Measurements from ENCODE around the gene LRBA.
"Not testable (repeated sequence)": the region's sequence is repeated elsewhere in the genome, so short reads cannot be mapped to it uniquely, and the experiment has no call there.

Gene LRBA

DNA sequence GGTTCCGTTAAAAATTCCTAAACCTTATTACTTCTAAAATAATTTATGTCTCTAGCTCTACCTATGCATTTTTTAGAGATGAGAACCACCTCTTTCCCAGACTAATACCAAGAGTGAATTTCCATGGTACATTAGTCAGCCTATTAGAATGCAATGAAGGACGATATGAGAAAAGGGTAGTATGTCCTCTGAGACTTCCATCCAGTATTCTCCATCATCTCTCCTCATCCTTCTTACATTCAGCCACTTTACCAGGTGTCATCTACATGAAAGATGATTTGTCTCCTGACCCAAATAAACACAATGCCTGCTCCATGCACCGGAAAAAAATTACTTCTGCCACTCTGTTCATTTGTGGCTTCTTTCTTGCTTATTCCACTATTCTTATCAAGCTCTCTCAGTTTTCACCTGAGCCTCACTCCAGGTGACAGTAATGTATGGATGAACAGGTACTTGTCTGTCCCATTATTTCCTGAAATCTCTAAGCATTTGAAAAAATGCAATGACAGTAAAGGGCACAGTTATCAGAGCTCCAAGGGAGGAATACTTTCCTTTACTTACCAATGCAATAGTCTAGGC is 335.2 kb downstream of the LRBA start:
- no peak overlapping the region for H3K9ac ChIP-seq (ENCODE audit: low read length)
- H3K27ac ChIP-seq (ENCODE audit: low read depth, low read length): no peak overlapping the region
- peaks cover 2% of the 10 kb centered on the region for H3K36me3 ChIP-seq (ENCODE audit: control insufficient read depth, insufficient read depth, low read length)
- no peaks in the 10 kb centered on the region for H3K4me1 ChIP-seq (ENCODE audit: control insufficient read depth, insufficient read depth, low read length)
- no peak overlapping the region for H3K4me3 ChIP-seq (ENCODE audit: low read length)
- H3K27me3 ChIP-seq (ENCODE audit: control insufficient read depth, insufficient read depth, low read length): no peaks in the 10 kb centered on the region

DNA sequence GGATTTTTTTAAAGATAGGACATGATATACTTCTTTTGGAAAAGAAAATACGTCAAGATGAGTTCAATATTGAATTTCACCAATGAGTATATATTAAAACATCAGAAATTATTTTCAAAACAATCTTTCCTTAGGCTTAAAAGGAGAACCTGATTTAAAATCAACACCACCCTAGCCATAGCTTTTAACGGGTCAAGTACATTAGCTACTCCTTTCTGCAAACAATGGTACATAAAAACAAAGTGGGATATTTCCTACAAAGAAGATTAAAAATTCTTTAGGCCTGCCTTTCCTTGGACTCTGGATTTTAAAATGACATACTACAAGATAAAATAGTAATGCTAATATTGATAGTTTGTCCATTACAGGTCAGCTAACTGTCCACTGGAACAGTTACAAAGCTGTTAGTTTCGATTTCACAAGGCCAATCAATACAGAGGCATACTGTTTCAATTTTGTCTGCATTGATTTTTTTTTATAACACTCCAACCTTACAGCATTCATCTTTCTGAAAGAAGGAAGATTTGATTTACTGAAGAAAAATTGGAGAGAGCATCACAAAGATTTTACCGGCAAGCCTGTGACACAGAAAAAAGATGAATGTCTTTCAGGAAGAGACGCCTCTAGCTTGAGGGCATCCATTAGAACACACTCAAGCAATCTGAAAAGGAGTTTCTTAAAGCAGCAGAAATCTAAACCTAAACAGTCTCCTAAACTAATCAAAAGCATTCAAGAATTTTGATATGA is 335.9 kb downstream of the LRBA start:
- H3K4me1 ChIP-seq (ENCODE audit: control insufficient read depth, insufficient read depth, low read length): no peaks in the 10 kb centered on the region
- H3K27ac ChIP-seq (ENCODE audit: low read depth, low read length): no peak overlapping the region
- H3K9ac ChIP-seq (ENCODE audit: low read length): no peak overlapping the region
- peaks cover 2% of the 10 kb centered on the region for H3K36me3 ChIP-seq (ENCODE audit: control insufficient read depth, insufficient read depth, low read length)
- no peaks in the 10 kb centered on the region for H3K27me3 ChIP-seq (ENCODE audit: control insufficient read depth, insufficient read depth, low read length)
- H3K4me3 ChIP-seq (ENCODE audit: low read length): no peak overlapping the region

DNA sequence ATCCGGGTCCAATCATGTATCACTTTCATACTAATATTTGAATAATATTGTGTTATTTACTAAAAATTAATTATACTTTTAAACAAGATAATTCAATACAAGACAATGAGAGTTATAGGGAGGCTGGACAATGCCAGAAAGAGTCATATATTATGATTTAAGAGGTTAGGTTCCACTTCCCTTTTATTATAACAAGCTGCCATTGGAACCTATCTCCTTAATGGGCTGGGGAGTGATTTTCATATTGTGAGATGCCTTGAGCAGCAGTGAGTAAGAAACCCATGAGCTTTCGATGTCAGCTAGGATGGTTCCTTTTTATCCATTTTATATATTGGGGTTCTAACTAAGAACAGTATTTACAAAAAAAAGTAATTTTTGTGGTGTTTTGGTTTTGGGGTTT is 341.3 kb downstream of the LRBA start:
- no peak overlapping the region for H3K4me3 ChIP-seq (ENCODE audit: low read length)
- H3K27ac ChIP-seq (ENCODE audit: low read depth, low read length): no peak overlapping the region
- H3K4me1 ChIP-seq (ENCODE audit: control insufficient read depth, insufficient read depth, low read length): no peaks in the 10 kb centered on the region
- H3K27me3 ChIP-seq (ENCODE audit: control insufficient read depth, insufficient read depth, low read length): no peaks in the 10 kb centered on the region
- H3K36me3 ChIP-seq (ENCODE audit: control insufficient read depth, insufficient read depth, low read length): no peaks in the 10 kb centered on the region
- H3K9ac ChIP-seq (ENCODE audit: low read length): no peak overlapping the region

DNA sequence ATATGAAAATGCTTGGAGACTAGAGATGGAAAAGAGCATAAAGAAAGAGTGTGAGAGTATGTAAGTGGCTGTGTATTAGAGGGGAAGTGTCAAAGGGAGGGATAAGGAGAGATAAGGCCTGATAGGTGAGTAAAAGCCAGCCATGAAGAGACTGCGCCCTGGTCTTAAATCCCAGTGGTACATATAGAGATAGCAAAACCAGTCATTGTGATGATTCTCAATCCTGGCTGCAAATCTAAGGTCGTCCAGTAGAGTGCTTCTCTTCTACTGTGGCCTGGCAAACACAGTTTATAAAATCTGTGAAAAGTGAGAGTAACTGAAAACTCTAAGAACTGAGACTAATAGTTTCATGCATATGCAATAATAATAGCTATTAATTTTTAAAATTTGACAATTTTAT is 346.3 kb downstream of the LRBA start:
- Histone ChIP-seq H3K4me1 (ENCODE audit: control insufficient read depth, insufficient read depth, low read length) (no peaks in the 10 kb centered on the region), H3K9ac (ENCODE audit: low read length) (no peak overlapping the region), H3K36me3 (ENCODE audit: control insufficient read depth, insufficient read depth, low read length) (no peaks in the 10 kb centered on the region), H3K27me3 (ENCODE audit: control insufficient read depth, insufficient read depth, low read length) (no peaks in the 10 kb centered on the region), H3K27ac (ENCODE audit: low read depth, low read length) (no peak overlapping the region), H3K4me3 (ENCODE audit: low read length) (no peak overlapping the region)

DNA sequence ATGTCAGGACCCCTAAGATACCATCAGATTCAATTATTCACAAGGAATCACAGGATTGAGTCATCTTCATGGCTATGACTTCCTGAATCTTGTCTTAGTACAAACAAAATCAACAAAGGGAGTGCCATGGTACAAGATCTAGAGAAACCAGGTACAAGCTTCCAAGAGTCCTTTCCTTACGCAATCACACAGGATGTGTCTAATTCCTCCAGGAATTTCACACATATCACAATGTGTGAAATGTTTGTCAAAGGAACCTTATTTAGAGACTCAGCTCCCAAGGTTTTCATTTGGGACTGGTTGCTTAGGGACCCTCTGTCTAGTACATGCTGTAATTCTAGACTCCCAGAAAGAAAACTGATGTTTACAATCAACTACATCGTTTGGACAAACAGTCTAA is 350.1 kb downstream of the LRBA start:
- H3K4me1 ChIP-seq (ENCODE audit: control insufficient read depth, insufficient read depth, low read length): no peaks in the 10 kb centered on the region
- no peak overlapping the region for H3K4me3 ChIP-seq (ENCODE audit: low read length)
- no peaks in the 10 kb centered on the region for H3K36me3 ChIP-seq (ENCODE audit: control insufficient read depth, insufficient read depth, low read length)

DNA sequence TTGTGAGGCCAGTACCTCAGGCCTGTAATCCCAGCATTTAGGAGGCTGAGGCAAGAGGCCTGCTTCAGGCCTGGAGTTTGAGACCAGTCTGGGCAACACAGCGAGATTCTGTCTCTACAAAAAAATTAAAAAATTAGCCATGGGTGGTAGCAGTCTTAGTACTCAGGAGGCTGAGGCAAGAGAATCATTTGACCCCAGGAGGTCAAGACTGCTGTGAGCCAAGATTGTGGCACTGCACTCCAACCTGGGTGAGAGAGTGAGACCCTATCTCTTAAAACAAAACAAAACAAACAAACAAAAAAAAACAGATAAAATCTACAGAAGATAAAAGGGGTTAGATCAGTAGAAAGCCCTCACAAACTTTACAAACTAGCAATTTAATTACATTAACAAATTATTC is 352.4 kb downstream of the LRBA start:
- no peaks in the 10 kb centered on the region for H3K36me3 ChIP-seq (ENCODE audit: control insufficient read depth, insufficient read depth, low read length)
- H3K4me1 ChIP-seq (ENCODE audit: control insufficient read depth, insufficient read depth, low read length): no peaks in the 10 kb centered on the region
- H3K9ac ChIP-seq (ENCODE audit: low read length): no peak overlapping the region
- no peak overlapping the region for H3K27ac ChIP-seq (ENCODE audit: low read depth, low read length)
- H3K4me3 ChIP-seq (ENCODE audit: low read length): no peak overlapping the region
- H3K27me3 ChIP-seq (ENCODE audit: control insufficient read depth, insufficient read depth, low read length): no peaks in the 10 kb centered on the region

More for the DNA sequence above, 350.1 kb downstream of the LRBA start:
- Histone ChIP-seq H3K27ac (ENCODE audit: low read depth, low read length) (no peak overlapping the region), H3K9ac (ENCODE audit: low read length) (no peak overlapping the region), H3K27me3 (ENCODE audit: control insufficient read depth, insufficient read depth, low read length) (no peaks in the 10 kb centered on the region)

DNA sequence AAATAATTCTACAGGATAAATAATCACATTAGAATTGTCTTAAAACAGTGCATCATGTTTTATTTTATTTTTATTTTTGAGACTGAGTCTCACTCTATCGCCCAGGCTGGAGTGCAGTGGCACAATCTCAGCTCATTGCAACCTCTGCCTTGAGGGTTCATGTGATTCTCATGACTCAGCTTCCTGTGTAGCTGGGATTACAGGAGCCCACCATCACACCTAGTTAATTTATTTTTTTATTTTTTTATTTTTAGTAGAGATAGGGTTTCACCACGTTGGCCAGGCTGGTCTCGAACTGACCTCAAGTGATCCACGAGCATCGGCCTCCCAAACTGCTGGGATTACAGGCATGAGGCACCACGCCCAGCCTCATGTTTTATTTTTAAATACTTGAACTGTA is 353.5 kb downstream of the LRBA start:
- not testable (repeated sequence) for H3K27ac ChIP-seq (ENCODE audit: low read depth, low read length); H3K9ac ChIP-seq (ENCODE audit: low read length); H3K4me3 ChIP-seq (ENCODE audit: low read length); H3K4me1 ChIP-seq (ENCODE audit: control insufficient read depth, insufficient read depth, low read length); H3K27me3 ChIP-seq (ENCODE audit: control insufficient read depth, insufficient read depth, low read length); H3K36me3 ChIP-seq (ENCODE audit: control insufficient read depth, insufficient read depth, low read length)

DNA sequence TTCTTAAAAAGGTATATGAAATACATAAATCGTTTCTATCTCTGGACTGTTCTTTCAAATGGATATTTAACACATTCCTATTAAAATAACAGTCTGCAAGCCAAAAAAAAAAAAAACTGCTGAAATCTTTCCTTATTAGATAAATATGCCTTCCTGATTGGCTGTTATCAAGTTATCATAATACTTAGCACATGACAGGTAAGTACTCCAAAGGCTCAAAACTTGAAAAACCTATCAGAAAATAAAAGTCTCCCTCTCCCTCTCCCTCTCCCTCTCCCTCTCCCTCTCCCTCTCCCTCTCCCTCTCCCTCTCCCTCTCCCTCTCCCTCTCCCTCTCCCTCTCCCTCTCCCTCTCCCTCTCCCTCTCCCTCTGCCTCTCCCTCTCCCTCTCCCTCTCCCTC is 356.8 kb downstream of the LRBA start:
- H3K9ac ChIP-seq (ENCODE audit: low read length); H3K27me3 ChIP-seq (ENCODE audit: control insufficient read depth, insufficient read depth, low read length); H3K4me3 ChIP-seq (ENCODE audit: low read length); H3K27ac ChIP-seq (ENCODE audit: low read depth, low read length); H3K36me3 ChIP-seq (ENCODE audit: control insufficient read depth, insufficient read depth, low read length); H3K4me1 ChIP-seq (ENCODE audit: control insufficient read depth, insufficient read depth, low read length): not testable (repeated sequence)

DNA sequence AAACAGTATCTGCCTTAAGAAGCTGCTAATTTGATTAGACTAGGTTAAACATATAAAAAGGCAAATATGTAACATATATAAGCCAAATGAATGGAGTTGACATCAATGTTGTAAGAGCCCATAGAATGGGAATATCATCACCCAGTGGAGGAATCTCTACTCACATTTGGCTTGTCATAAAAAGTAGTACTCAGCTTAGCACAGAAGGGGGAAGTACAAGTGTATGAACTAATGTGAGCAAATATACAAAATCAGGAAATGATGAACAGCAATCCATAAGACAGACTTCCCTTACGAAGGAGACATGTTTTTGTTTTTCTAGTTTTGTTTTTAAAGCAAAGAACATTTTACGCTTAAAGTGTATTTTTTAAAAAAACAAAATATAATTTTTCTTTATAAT is 358.2 kb downstream of the LRBA start:
- Histone ChIP-seq H3K4me3 (ENCODE audit: low read length) (no peak overlapping the region), H3K4me1 (ENCODE audit: control insufficient read depth, insufficient read depth, low read length) (no peaks in the 10 kb centered on the region), H3K27ac (ENCODE audit: low read depth, low read length) (no peak overlapping the region), H3K9ac (ENCODE audit: low read length) (no peak overlapping the region), H3K27me3 (ENCODE audit: control insufficient read depth, insufficient read depth, low read length) (no peaks in the 10 kb centered on the region), H3K36me3 (ENCODE audit: control insufficient read depth, insufficient read depth, low read length) (no peaks in the 10 kb centered on the region)

DNA sequence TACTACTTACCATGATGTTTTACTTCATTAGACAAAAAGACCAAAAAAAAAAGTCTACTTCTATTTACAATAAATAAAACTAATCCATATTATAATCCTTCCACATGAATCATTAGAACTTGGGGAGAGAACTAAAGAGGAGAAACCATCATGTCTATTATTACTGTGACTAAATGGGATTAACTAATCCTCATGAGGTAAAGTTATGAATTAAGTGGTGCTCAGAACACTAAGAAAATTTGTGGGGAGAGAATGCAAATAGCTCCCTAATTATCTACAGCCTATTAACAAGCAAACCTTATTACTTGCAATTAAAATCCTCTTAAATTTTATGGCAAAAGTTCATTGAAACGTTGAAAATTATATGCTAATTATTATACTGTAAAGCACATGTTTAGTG is 364.3 kb downstream of the LRBA start:
- Histone ChIP-seq H3K4me1 (ENCODE audit: control insufficient read depth, insufficient read depth, low read length) (no peaks in the 10 kb centered on the region), H3K36me3 (ENCODE audit: control insufficient read depth, insufficient read depth, low read length) (no peaks in the 10 kb centered on the region), H3K27me3 (ENCODE audit: control insufficient read depth, insufficient read depth, low read length) (no peaks in the 10 kb centered on the region), H3K4me3 (ENCODE audit: low read length) (no peak overlapping the region), H3K27ac (ENCODE audit: low read depth, low read length) (no peak overlapping the region), H3K9ac (ENCODE audit: low read length) (no peak overlapping the region)

DNA sequence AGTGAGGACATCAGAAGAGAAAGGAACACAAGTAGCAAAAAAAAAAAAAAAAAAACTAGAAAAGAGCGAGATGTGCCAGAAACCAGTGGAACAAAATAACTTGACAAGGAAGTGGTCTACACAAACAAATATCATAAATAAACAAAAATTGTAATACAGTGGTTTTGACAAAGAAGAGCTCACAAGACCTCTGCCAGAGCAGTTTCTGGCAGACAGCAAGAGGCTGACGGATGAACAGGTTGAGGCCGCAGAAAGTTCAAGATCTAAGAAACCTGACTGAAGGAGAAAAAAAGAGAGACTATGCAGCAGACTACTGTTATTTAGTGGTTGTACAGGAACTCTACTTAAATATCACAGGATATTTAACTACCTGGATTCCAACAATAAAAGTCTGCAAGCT is 367.0 kb downstream of the LRBA start:
- Histone ChIP-seq H3K4me3 (ENCODE audit: low read length) (no peak overlapping the region), H3K4me1 (ENCODE audit: control insufficient read depth, insufficient read depth, low read length) (no peaks in the 10 kb centered on the region), H3K27ac (ENCODE audit: low read depth, low read length) (no peak overlapping the region), H3K9ac (ENCODE audit: low read length) (no peak overlapping the region), H3K27me3 (ENCODE audit: control insufficient read depth, insufficient read depth, low read length) (no peaks in the 10 kb centered on the region), H3K36me3 (ENCODE audit: control insufficient read depth, insufficient read depth, low read length) (no peaks in the 10 kb centered on the region)

DNA sequence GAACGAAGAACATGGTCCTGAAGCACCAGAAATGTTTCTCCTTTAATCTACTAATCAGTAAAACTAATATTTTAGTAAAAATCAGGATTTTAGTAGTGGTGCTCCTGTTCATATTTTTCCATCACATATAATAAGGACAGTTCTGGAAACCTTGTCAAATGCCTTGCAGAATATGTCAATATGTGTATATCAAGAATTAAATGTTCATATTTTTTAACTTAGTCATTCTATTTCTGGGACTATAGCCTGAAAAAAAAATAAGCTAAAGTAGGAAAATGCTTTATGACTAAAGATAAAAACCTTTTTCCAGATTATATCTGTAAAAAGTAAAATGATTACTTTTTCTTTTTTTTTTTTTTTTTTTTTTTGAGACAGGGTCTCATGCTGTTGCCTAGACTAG is 368.1 kb downstream of the LRBA start:
- Histone ChIP-seq H3K9ac (ENCODE audit: low read length) (no peak overlapping the region), H3K4me3 (ENCODE audit: low read length) (no peak overlapping the region), H3K36me3 (ENCODE audit: control insufficient read depth, insufficient read depth, low read length) (no peaks in the 10 kb centered on the region), H3K4me1 (ENCODE audit: control insufficient read depth, insufficient read depth, low read length) (no peaks in the 10 kb centered on the region), H3K27me3 (ENCODE audit: control insufficient read depth, insufficient read depth, low read length) (no peaks in the 10 kb centered on the region), H3K27ac (ENCODE audit: low read depth, low read length) (no peak overlapping the region)

DNA sequence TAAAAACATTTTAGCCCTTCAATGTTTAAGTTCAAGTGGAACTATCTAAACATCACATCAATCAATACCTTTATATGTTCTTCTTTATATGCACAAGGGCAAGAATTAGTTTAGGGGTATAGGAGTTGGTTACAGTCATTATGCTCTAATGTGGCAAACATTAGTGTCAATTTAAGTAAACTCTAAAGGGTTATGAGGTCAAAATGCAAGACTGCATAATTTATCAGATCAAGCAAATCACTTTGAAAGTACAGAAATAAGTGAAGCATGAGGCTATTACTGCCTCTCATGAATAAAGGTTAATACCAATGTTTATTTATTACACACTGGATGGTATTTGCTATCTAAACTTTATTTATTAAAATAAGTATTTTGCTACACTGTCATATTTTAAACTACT is 373.5 kb downstream of the LRBA start:
- Histone ChIP-seq H3K36me3 (ENCODE audit: control insufficient read depth, insufficient read depth, low read length) (no peaks in the 10 kb centered on the region), H3K4me1 (ENCODE audit: control insufficient read depth, insufficient read depth, low read length) (no peaks in the 10 kb centered on the region), H3K27ac (ENCODE audit: low read depth, low read length) (no peak overlapping the region), H3K9ac (ENCODE audit: low read length) (no peak overlapping the region), H3K27me3 (ENCODE audit: control insufficient read depth, insufficient read depth, low read length) (no peaks in the 10 kb centered on the region), H3K4me3 (ENCODE audit: low read length) (no peak overlapping the region)

Measured in rectal smooth muscle tissue (tissue), 1 donor.